B cell (primary cell): Measurements from ENCODE around the gene TTC27.

Experiments used
- EZH2 ChIP-seq: IDR thresholded peaks from 2 replicates; pipeline ENCODE4 v1.6.1; 2012; ENCODE audit warnings: borderline replicate concordance, low read depth, mild to moderate bottlenecking, moderate library complexity, low read length; ENCODE audit not compliant: insufficient read depth, poor library complexity, severe bottlenecking
- TF ChIP-seq, protein P1 (sequence below): fragments of 200-600 bp; IDR thresholded peaks from one replicate; pipeline ENCODE4 v1.8.0; 2022; ENCODE audit warnings: antibody characterized with exemption, mild to moderate bottlenecking

DNA sequence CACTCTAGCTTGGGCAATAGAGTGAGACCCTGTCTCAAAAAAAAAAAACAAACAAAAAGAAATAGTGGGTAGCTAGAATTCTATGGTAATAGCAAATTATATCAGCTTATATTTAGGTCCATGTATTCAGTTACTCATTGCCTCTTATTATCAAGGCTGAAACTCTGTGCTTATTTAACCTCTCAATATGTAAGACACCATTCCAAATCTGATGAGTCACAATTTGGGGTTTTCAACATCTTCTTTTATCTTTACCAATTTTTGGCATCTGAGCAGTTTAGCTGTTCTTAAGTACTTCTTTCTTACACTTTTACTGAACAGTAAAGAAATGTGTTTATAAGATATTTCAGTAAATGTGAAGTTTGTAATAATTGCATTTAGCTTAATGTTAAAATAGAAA lies 69.3 kb downstream of the TTC27 start:
- TF ChIP-seq, protein P1, sequence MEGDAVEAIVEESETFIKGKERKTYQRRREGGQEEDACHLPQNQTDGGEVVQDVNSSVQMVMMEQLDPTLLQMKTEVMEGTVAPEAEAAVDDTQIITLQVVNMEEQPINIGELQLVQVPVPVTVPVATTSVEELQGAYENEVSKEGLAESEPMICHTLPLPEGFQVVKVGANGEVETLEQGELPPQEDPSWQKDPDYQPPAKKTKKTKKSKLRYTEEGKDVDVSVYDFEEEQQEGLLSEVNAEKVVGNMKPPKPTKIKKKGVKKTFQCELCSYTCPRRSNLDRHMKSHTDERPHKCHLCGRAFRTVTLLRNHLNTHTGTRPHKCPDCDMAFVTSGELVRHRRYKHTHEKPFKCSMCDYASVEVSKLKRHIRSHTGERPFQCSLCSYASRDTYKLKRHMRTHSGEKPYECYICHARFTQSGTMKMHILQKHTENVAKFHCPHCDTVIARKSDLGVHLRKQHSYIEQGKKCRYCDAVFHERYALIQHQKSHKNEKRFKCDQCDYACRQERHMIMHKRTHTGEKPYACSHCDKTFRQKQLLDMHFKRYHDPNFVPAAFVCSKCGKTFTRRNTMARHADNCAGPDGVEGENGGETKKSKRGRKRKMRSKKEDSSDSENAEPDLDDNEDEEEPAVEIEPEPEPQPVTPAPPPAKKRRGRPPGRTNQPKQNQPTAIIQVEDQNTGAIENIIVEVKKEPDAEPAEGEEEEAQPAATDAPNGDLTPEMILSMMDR = no peak
- no peak for TF ChIP-seq EZH2
